ENCODE measurements around the gene C1orf50.
A peak's percentile ranks its signal among the peaks of the same experiment; 100 is the strongest.
"Not testable (repeated sequence)": the region's sequence is repeated elsewhere in the genome, so short reads cannot be mapped to it uniquely, and the experiment has no call there.

C1orf50 gene
- total RNA-seq, result 7.7 to 15.4 (median 13.6) reads per million in 4 experiments

DNA sequence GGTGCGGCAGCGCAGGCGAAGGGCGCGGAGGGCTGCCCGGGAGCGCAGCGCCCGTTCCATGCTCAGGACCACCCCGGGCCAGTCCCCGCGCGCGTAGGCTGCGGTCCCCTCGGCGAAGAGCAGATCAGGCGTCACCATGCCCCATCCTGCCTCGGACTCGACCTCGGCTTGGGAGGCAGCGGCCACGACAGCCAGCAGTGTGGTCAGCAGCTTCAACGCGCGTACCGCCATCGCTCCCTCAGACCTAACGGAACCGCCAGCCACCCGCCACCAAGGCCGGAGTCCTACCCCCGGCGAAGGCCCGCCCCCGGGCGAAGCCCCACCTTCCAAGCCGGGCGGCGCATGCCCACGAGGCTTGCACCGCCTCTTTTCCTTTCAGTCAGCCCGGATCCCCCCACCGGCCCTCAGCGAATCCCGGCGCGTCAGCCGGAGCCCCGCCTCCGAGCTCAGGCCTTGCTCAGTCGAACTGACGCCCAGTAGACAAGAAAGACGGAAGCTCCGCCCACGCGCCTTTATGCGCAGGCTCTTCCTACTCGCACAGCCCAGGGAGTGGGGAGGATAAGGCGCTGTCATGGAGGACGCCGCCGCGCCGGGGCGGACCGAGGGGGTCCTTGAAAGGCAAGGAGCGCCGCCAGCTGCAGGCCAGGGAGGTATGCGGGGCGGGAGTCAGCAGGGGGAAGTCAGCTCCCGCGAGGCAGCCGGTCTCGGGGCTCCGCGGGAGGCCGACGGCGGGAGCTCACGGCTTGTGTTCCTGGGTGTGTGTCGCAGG is at the start of gene C1orf50, which contains the start of gene P3H1:
C1orf50 (plus strand) TSS at position 509 of the 769 bp plus-strand sequence; CDS start at position 572, 63 bp downstream.
P3H1 (minus strand) TSS at position 288 of the 769 bp plus-strand sequence; CDS start at position 231, 57 bp downstream.
- DNase-seq, result peak; percentile 99

DNA sequence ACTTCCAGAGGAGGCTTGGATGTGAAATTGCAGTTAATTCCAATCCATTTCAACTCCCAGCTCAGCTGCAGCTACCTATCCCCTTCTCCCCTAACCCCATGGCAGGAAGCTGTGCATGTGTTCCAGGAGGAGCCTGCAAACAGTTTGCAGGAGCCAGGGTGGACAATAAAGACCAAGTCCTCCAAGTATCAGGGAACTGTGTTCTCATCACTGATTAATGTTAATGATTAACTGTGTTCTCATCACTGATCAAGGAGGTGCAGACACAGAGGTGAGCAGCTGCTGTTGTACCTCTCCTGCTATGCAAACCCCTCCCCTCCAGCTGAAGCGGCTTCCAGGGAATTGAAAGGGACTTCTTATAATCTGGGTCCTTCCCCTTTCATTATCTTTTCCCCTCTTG is 46.2 kb upstream of the C1orf50 start:
- DNase-seq, result no peak

DNA sequence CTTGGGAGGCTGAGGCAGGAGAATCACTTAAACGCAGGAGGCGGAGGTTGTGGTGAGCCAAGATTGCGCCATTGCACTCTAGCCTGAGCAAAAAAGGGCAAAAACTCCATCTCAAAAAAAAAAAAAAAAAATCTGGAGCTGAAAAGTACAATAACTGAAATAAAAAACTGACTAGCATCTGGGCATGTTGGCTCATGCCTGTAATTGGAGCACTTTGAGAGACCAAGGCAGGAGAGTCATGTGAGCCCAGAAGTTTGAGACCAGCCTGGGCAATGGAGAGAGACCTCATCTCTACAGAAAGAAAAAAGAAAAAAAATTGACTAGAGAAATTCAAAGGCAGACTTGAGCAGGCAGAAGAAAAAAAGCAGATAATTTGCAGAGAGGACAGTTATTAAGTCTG is 45.1 kb upstream of the C1orf50 start:
- DNase-seq, result no peak

DNA sequence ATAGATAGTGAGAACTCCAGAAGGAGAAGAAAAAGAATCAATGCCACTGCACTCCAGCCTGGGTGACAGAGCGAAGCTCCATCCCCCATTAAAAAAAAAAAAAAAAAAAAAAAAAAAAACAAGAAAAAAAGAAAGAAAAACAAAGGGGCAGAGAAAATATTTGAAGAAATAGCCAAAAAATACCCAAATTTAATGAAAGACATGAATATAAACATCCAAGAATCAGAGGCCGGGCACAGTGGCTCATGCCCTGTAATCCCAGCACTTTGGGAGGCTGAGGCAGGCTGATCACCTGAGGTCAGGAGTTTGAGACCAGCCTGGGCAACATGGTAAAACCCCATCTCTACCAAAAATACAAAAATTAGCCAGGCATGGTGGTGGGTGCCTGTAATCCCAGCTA is 44.6 kb upstream of the C1orf50 start:
- not testable (repeated sequence) for DNase-seq

DNA sequence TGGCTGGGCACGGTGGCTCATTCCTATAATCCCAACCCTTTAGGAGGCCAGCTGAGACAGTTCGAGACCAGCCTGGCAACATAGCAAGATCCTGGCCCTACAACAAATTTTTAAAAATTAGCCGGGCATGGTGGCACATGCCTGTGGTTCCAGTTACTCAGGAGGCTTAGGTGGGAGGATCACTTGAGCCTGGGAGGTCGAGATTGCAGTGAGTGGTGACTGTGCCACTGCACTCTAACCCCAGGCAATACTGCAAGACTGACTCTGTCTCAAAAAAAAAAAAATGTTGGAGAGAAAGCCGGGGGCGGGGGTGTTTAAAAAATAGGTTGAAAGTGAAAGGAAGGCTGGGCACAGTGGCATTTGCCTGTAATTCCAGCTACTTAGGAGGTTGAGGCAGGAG is 43.5 kb upstream of the C1orf50 start:
- DNase-seq, result no peak

DNA sequence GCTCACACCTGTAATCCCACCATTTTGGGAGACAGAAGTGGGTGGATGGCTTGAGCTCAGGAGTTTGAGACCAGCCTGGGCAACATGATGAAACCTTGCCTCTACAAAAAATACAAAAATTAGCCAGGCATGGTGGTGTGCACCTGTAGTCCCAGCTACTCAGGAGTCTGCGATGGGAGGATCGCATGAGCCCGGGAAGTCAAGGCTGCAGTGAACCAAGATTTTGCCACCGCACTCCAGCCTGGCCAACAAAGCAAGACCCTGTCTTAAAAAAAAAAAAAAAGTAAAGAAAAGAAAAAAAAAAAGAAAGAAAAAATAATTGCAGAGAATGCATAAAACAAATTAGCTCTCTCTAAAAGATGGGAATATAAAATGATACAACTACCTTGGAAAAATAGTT is 41.2 kb upstream of the C1orf50 start:
- DNase-seq, result not testable (repeated sequence)

DNA sequence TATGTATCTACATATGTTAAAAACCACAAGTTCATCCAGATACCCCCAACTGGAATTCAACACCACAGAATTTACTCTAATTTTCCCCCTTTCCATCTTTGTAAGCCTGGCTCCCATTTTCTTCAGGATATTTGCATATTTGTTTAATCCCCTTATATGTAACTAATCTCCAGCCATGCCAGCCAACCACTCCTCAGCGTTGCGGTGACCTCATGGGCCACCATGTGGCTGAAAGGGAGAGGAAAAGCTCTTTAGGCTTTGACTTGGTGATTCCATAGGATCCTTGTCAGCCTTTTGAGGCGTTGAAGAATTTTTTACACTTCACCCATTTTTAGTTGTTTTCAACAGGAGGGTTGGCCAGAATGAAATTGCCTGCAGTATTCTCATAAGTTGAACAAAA is 37.0 kb upstream of the C1orf50 start:
- DNase-seq, result no peak

DNA sequence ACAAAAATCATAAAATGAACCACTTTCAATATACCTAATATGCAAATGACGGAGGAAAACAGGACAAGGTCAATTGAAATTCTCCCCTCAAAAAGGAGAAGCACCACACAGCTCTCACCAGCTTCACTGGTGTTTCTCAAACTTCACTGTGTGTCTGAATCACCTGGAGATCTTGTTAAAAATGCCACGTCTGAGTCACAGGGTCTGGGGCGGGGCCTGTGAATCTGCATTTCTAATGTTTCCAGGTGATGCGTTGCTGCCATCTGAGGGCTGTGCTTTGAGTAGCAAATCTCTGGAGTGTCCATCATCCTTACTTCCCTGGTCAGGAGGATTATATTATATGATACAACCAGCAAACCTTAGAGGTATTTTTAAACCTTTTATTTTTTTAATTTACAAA is 36.1 kb upstream of the C1orf50 start:
- DNase-seq, result no peak

DNA sequence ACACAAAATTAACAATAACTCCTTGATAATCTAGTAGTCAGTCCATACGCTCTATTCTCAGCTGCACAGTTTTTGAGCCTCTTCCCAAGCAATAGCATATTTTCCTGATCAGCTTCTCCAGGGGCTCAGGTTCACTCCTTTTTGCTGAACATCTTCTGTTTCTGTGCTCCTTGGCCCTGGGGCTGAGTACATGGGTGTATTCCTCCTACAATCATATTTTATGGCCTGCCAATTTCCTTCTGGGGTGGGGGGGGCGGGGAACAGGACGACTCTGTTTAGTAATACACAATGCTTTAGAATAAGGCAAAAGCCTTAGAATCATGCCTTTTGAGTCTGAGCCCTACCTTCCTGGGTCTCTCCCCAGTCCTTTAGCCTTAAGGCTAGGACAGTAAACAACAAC is 35.5 kb upstream of the C1orf50 start:
- no peak for DNase-seq

DNA sequence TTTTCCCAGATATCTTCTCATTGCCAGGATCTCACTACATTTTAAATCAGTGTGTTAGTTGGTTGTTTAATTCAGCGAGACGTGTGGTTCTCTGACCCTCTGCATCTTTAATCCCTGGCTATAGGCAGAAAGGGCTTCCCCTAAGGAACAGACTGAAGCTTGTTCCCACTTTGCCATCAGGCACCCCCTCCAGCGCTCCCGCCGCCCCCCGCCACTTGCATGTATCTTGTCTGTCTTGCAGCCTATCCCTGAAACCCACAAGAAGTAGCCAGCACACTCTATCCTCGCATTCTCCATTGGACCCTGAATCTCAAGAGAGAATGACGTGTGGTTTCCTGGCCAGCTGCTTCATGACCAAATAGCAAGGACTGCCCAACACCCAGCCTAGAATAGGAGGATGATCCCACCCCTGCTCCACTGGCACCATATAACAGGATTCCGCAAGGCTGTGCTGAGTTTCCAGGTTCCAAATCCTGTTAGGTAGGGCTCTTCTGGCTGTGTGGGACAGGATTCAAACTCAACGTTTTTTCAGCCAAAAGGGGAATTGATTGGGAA is 34.8 kb upstream of the C1orf50 start:
- DNase-seq, result no peak

DNA sequence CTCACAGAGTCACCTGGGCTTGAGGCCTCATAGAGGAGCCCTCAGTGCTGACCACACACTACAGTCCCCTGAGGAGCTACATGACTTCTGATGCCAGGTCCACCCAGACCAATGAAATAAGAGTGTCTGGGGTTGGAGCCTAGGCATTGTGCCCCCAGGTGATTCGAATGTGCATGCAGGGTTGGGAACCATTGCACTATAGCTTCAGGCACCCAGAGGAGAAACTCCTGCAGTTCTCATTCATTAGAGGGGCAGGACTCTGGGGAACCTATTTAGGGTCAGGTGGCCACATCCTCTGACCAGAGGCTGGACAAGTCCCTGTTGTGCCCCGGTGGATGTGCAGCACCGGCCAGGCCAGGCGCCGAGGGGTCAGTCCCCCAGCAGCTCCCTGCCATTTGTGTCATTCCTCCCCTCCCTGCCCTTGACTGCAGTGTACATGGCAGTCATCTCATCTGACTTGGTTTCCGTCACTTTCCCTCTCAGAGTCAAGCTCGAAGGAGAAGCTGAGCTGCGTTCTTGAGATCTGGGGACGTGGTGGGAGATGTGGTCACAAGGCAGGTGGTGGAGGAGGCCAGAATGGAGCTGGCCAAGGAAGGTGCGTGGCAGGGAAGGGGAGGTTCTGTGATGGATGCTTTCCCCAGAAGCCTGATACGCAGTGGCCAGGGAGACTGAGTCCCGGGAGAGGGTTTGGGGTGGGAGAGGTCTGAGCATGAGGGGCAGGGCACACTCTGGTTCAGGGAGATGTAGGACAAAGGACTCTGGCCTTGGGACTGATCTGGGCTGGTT is 33.4 kb upstream of the C1orf50 start:
- no peak for DNase-seq

DNA sequence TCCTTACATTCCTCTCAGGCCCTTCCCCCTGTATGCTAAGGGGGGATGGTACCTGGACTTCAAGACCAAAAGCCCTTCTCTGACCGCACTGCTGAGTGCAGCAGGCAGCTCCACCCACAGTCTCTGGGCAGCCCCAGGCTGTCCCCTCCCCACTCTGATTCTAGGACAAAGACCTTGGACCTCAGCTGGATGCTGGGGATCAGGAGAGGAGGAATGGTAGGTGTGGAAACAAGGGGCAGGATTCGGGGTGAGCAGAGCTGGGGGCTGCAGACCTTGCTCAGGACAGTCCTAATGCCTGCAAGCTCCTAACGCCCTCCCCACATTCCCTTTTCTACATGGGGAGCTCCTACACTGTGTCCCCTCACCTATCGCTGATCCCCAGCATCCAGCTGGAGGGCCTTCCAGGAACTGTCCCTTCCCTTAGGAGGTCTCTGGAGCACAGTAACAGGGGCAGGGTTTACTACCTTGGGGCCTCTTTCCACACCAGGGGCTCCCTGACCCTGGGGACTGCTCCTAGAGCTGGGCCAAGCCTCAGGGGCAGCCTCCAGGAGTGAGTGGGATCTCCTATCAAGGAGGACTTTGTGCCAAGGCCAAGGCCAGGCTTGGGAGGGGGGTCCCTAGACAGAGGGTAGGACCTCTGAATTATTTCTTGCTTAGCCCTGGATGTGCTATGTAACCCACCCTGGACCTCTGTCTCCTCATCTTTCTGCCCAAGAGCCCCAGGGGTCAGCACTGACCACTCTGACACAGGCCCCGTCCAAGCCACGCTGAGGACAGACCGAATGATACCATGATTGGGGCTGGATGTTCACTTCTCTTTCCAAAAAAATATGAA is 32.6 kb upstream of the C1orf50 start:
- no peak for DNase-seq

DNA sequence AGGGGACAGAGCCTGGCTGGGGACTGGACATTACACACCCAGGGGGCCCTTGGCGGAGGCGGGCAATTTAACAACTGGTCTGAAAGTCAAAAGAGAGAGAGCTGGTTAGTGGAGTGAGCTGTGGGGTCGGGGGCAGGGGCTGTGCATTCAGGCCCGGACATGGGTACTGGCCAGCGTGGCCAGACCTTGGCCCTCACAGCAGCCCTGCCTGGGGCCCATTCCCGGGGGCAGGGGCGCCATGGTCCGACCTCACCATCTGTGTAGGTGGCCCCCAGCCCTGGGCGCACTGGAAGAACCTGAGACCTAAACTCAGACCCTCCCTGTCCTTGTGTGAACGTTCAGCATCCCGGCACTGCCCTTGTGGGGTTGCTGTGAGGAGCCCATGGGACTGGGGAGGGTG is 32.0 kb upstream of the C1orf50 start:
- no peak for DNase-seq

DNA sequence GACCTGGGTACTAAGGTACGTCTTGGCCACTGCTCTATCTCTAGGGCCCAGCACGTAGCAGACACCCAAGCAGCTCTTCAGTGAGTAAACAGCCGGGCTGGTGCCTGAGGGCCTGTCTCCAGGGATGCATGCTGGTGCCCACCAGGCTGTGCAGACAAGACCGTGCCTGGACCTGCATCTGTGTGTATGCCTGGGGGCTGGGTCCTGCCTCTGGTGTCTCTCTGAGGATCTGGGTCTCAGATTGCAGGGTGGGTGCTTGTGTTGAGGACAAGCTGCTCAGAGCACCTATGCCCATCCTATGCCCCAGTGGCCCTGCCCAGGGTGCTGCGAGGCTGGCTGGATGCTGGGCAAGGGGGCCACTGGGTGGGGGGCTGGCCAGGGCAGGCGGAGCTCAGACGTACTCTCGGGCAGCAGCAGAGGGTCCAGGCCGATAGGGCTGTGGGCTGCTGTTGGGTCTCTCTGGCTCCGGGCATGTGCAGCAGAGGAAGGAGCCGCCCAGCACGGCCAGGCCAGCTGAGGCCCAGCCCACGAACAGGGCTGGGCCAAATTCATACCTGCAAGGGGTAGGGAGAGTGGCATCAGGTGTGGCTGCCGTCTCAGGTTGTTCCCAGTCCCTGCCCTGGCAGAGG is 31.5 kb upstream of the C1orf50 start:
- no peak for DNase-seq

DNA sequence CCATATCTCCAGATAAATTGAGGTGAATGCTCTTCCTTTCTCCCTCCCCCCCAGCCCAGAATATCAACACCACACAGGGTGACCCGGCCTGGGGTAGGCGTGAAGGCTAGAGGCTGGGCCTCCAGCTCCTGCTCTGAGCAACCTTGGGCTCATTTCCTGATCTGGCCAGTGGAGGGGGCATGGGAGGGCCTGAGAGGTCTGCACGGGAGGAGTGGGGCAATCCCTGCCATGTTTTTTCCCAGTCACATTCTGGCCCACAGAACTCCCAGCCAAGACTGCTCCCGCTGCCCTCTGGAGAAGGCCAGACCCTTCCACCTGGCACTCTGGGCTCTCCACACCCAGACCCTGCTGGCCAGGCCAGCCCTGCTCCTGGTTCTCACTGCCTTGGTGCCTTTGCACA is 30.9 kb upstream of the C1orf50 start:
- no peak for DNase-seq

DNA sequence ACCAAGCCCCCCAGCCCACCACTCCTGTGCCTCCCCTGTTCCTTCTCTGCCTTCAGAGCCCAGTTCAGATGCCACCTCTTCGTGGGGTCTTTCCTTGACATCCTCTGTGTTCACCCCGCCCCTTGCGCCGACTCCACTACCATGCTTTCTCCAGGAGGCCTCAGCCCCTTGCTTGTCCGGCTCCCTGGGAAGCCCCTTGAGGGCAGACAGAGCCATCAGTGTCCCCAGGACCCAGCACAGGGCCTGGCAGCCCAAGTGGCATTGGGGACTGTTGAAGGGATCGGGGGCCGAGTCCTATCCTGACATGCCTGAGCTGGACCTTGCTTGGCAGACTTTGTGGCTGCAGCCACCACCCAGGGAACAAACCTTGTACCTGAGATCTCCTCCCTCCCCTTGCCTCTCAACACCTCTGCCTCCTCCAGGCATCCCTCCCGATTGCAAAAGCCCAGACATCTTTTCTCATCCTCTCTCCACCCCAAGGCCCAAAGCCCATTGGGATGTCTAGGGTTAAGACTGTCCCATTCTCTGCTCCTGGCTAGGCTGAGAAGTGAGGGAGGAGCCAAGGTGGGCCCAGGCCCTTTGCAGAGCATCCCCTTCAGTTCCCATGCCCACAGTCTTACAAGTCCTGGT is 30.4 kb upstream of the C1orf50 start:
- no peak for DNase-seq

DNA sequence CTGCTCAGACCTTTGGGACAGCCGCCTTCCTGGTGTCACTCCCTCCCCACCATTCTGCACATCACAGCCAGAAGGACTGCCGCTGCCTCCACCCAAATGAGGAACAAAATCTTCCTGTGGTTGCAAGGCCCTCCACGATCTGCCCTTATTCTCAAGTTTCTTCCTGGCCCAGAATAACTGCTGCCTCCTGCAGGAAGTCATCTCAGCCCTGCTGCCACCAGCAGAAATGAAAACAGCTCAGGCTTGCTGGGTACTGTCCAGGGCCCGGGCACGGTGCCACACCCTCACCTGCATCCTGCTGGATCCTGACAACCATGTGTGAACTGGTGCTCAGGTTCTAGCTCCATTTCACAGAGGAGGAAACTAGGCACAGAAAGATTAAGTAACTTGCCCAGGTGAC is 29.8 kb upstream of the C1orf50 start:
- DNase-seq, result no peak

DNA sequence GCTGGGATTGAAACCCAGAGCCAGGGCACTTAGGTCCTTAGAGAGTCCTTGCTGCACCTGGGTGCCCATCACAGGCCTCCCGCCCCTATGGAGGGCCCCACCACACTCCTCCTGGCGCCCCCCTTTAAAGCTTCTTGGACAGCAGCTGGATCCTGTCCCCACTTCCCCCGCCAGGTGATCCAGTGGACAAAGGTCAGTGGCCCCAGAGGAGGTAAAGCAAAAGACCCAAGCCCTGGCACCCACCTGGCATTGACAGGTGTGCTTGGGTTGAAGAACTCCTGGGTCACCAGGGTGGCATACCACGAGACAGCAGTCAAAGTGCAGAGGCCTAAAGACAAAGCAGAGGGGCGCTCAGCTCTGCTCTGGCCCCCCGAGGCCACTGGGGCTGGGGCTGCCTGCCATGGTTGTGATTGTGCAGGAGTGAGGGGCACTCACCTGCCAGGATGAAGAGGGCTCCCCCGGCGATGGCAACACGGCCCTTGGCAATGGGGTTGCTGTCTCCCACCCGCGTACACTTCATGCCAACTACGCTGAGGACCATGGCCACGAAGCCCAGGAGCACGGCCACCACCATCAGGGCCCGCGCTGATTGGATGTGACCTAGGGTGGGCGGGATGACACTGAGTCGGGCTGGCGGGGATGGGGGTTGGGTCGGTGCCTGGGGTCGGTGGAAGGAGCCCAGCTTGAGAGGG is 28.9 kb upstream of the C1orf50 start:
- DNase-seq, result no peak

DNA sequence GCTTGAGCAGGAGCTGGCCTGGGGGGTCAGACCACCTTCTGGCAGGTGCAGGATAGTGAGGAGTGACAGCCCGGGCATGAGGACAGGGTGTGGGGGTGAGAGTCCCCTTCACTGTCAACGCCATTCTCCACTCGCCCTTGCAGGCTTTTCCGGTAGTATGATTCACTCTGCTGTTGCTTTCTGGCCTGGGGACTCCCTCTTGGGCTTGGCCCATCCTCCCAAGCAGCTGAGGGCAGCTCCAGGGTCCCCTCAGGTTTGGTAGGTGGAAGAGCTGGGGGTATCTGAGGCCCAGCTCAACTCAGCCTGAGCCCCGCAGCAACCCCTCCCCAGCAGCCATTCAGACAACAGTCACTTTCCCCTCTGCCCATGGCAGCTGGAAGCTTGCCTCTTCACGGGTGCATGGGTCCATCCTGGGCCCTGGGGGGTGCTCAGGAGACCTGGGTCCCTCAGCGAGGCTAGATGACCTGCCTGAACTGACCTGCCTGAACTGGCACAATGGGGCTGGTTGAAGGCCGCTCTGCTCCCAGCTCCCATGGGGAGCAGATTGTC is 28.3 kb upstream of the C1orf50 start:
- no peak for DNase-seq

DNA sequence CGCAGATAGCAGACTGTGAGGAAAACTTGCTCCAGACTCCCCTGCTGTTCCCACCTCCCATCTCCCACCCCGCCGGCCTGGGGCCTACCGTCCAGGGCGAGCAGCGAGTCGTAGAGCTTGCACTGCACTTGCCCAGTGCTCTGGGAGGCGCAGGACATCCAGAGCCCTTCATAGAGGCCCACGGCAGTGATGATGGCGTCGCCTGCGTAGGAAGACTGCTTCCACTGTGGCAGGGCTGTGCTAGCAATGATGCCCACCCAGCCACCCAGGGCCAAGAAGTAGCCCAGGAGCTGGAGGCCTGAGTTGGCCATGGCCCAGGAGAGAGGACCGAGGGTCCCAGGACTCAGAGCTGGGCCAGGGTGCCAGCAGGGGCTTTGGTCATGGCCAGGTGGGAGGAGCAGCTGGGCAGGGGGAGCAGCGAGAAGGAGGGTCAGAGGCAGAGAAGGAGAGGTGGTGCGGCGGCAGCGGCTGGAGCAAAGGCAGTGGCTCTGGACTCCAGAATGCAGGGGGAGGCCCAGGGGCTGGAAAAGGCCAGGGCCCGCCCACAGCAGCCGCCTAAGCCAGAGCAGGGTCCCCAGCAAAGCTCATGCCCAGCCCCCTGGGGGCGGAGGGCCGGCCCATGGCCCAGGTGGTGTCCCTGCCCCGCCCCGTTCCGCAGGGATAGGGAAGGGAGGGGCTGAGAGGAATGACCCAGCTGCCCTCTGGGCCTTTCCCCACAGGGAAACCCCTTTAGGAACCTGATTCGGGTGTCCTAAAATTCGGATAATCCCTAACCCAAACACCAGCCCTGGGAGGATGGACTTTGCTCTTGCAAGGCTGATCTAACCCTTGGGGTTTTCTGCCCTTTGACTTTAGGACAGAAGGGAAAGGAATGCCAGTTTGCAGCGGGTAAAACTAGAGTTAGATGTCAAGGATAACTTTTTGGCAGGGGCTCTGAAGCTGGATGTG is 27.0 kb upstream of the C1orf50 start, which contains the start of gene CLDN19:
CLDN19 (minus strand) TSS at position 484 of the 948 bp plus-strand sequence; CDS start at position 311, 173 bp downstream.
- DNase-seq, result no peak

All from effector CD8-positive, alpha-beta T cell (primary cell).